RWPE1 (cell line): Measurements from ENCODE around the gene SSMEM1.
"Not testable (repeated sequence)": the region's sequence is repeated elsewhere in the genome, so short reads cannot be mapped to it uniquely, and the experiment has no call there.

Experiments
- CTCF ChIA-PET: fragments of 350-600 bp; sonication (Branson Sonifier 250); formaldehyde crosslinking; extraction: SDS; loops from one replicate; lab custom pipeline; 2021; lab: Yijun Ruan, JAX
- POLR2A ChIA-PET: fragments of 400-600 bp; formaldehyde crosslinking; extraction: SDS; loops from one replicate; lab custom pipeline; 2020; ENCODE audit warnings: antibody characterized with exemption; ENCODE audit not compliant: low non-redundant PET; lab: Yijun Ruan, JAX
- DNase-seq: peaks from one replicate; pipeline ENCODE4 v3.0.0; 2012; ENCODE audit warnings: low spot score
- H3K27ac ChIP-seq: fragments of 450-650 bp; 2 replicates; pipeline ENCODE4 v1.5.1; 2017
- CTCF ChIP-seq: fragments of 450-650 bp; conservative IDR thresholded peaks from 2 replicates; pipeline ENCODE4 v1.5.1; 2017; ENCODE audit warnings: low read depth, mild to moderate bottlenecking

SSMEM1 gene

GRCh38 chr7:130179631-130180030 is 28.0 kb upstream of the SSMEM1 start:
- no peak overlapping the region for H3K27ac ChIP-seq
- POLR2A ChIA-PET = no interaction called here
- no peak for DNase-seq
- CTCF ChIA-PET = no interaction called here
- no peak for TF ChIP-seq CTCF

GRCh38 chr7:130180571-130181262 is 26.9 kb upstream of the SSMEM1 start:
- TF ChIP-seq CTCF = no peak
- POLR2A ChIA-PET = interaction anchor here (0.7 kb wide), 1 partner anchor 111 kb away, joined by 3 read pairs; no protein-coding TSS in a partner anchor
- CTCF ChIA-PET = no interaction called here
- DNase-seq = no peak
- no peak overlapping the region for H3K27ac ChIP-seq

- POLR2A ChIA-PET = no interaction called here
- TF ChIP-seq CTCF = no peak
- CTCF ChIA-PET = no interaction called here
- DNase-seq = no peak
- no peak overlapping the region for H3K27ac ChIP-seq
These were observed 26.4 kb upstream of the SSMEM1 start for GRCh38 chr7:130181263-130181605.

DNA sequence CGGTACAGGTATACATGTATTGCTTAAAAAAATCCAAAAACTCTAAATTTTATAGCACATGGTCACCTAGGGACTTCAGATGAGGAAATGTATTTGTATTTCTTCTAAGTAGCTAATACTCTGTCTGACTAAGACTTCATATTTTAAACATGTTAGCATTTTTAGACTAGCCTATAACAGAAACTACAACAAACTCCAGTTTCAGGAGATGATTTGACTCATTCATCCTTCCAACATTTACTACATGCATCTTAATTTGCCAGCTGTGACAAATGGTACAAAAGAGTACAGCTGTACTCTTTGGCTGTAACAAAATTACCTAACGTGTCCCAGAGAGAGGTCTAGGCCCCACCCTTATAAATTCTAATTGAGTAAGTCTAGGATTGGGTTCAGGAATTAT is 24.7 kb upstream of the SSMEM1 start:
- no peak for TF ChIP-seq CTCF
- DNase-seq = no peak
- ChIA-PET CTCF (interaction anchor here (0.6 kb wide), 1 partner anchor 234 kb away, joined by 3 read pairs; no protein-coding TSS in a partner anchor), POLR2A (no interaction called here)
- no peak overlapping the region for H3K27ac ChIP-seq

- POLR2A ChIA-PET, DNase-seq, H3K27ac ChIP-seq, CTCF ChIA-PET: not testable (repeated sequence)
These were observed 23.3 kb upstream of the SSMEM1 start for GRCh38 chr7:130184349-130184748.

GRCh38 chr7:130187360-130187759 is 20.3 kb upstream of the SSMEM1 start:
- DNase-seq = no peak
- CTCF ChIA-PET = no interaction called here
- H3K27ac ChIP-seq = no peak overlapping the region
- POLR2A ChIA-PET = no interaction called here
- TF ChIP-seq CTCF = no peak

GRCh38 chr7:130189343-130189742 is 18.3 kb upstream of the SSMEM1 start:
- POLR2A ChIA-PET = no interaction called here
- no peak for TF ChIP-seq CTCF
- no peak overlapping the region for H3K27ac ChIP-seq
- DNase-seq = no peak
- CTCF ChIA-PET = no interaction called here
